GM18508 (cell line): ENCODE measurements around the gene TMEM163.
"Not testable (repeated sequence)": the region's sequence is repeated elsewhere in the genome, so short reads cannot be mapped to it uniquely, and the experiment has no call there.

ENCODE experiments used
- ATAC-seq: cut with Tn5 transposase; IDR thresholded peaks from one replicate; pipeline ENCODE4 v1.9.1; 2021; ENCODE audit warnings: moderate number of reproducible peaks; ENCODE audit not compliant: insufficient read depth, unreplicated experiment

TMEM163 gene

GRCh38 chr2:134667541-134667940, 51.3 kb downstream of the TMEM163 start:
- no peak for ATAC-seq

GRCh38 chr2:134667081-134667480, 51.7 kb downstream of the TMEM163 start:
- no peak for ATAC-seq

GRCh38 chr2:134665727-134666506, 52.9 kb downstream of the TMEM163 start:
- ATAC-seq: no peak

- ATAC-seq: no peak
Measured at GRCh38 chr2:134663451-134664450, 55.0 kb downstream of the TMEM163 start.

- no peak for ATAC-seq
Measured at GRCh38 chr2:134662751-134663150, 56.0 kb downstream of the TMEM163 start.

- no peak for ATAC-seq
Measured at GRCh38 chr2:134660626-134661402, 58.0 kb downstream of the TMEM163 start.

- ATAC-seq: no peak
Measured at GRCh38 chr2:134659724-134660123, 59.1 kb downstream of the TMEM163 start.

- no peak for ATAC-seq
Measured at GRCh38 chr2:134657650-134658250, 61.0 kb downstream of the TMEM163 start.

- not testable (repeated sequence) for ATAC-seq
Measured at GRCh38 chr2:134656391-134656790, 62.4 kb downstream of the TMEM163 start.

GRCh38 chr2:134648586-134648985, 70.2 kb downstream of the TMEM163 start:
- ATAC-seq: no peak

- no peak for ATAC-seq
Measured at GRCh38 chr2:134647607-134648256, 71.1 kb downstream of the TMEM163 start.

- no peak for ATAC-seq
Measured at GRCh38 chr2:134642938-134643337, 75.9 kb downstream of the TMEM163 start.

- no peak for ATAC-seq
Measured at GRCh38 chr2:134640494-134640893, 78.3 kb downstream of the TMEM163 start.

- ATAC-seq: no peak
Measured at GRCh38 chr2:134639265-134639664, 79.5 kb downstream of the TMEM163 start.

- ATAC-seq: no peak
Measured at GRCh38 chr2:134636714-134637113, 82.1 kb downstream of the TMEM163 start.

- no peak for ATAC-seq
Measured at GRCh38 chr2:134634054-134634753, 84.6 kb downstream of the TMEM163 start.

- ATAC-seq: no peak
Measured at GRCh38 chr2:134630504-134631159, 88.2 kb downstream of the TMEM163 start.

GRCh38 chr2:134628453-134628852, 90.3 kb downstream of the TMEM163 start:
- ATAC-seq: no peak
